NT2/D1 (cell line): Measurements from ENCODE around the gene ZNF805.

Experiments used
- SUZ12 ChIP-seq: IDR thresholded peaks from 2 replicates; pipeline ENCODE4 v1.6.1; 2011; ENCODE audit not compliant: insufficient read length, insufficient read depth; ENCODE audit errors: extremely low read depth
- YY1 ChIP-seq: IDR thresholded peaks from 2 replicates; pipeline ENCODE4 v1.6.1; 2011; ENCODE audit not compliant: insufficient read length, insufficient read depth
- ZNF274 ChIP-seq: IDR thresholded peaks from 2 replicates; pipeline ENCODE4 v1.6.1; 2011; ENCODE audit warnings: mild to moderate bottlenecking, low read depth, low read length

DNA sequence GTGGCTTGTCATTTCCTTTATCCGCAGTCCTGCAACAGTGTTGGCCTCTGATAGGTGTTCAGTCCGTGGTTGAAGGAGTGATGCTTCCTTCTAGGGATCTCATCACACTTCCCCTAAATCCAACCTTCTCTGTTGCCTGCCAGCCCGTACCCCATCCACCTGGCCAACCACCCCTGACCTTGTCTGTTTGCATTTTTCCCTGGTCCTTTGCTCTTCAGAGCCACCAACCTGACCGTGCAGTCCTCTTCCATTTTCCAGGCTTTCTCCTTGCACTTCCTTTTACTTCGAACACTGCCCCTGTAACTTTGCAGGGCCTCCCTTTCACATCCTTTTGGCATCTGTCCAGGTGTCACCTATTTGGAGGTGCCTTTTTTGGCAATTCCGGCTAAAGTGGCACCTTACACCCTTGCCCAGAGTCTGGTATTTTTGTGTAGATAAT is 40.5 kb downstream of the ZNF805 start:
- TF ChIP-seq ZNF274 (no peak), YY1 (no peak), SUZ12 (no peak)
